Endothelial cell (in vitro differentiated cells): Measurements from ENCODE around the gene SAMM50. TPM values are rescaled to one million over a fixed set of nuclear protein-coding genes. Genes with fewer than 3 reads are reported as not detected.

ENCODE experiments used
- DNase-seq: peaks from one replicate; pipeline ENCODE4 v3.0.0; 2021; ENCODE audit warnings: low spot score
- H3K27ac Mint-ChIP-seq: one replicate; pipeline ENCODE4 v1.8.0; 2021; ENCODE audit warnings: mixed read lengths, inconsistent platforms; ENCODE audit not compliant: unreplicated experiment
- H3K27me3 Mint-ChIP-seq: one replicate; pipeline ENCODE4 v1.8.0; 2021; ENCODE audit warnings: mild to moderate bottlenecking, moderate library complexity, mixed read lengths, inconsistent platforms; ENCODE audit not compliant: unreplicated experiment
- H3K36me3 Mint-ChIP-seq: one replicate; pipeline ENCODE4 v1.8.0; 2021; ENCODE audit warnings: mild to moderate bottlenecking, low read depth, mixed read lengths, inconsistent platforms; ENCODE audit not compliant: unreplicated experiment
- H3K4me1 Mint-ChIP-seq: one replicate; pipeline ENCODE4 v1.8.0; 2021; ENCODE audit warnings: mild to moderate bottlenecking, mixed read lengths, inconsistent platforms; ENCODE audit not compliant: unreplicated experiment
- H3K4me3 Mint-ChIP-seq: one replicate; pipeline ENCODE4 v1.8.0; 2021; ENCODE audit warnings: mild to moderate bottlenecking, mixed read lengths, inconsistent platforms; ENCODE audit not compliant: unreplicated experiment
- H3K9me3 Mint-ChIP-seq: one replicate; pipeline ENCODE4 v1.8.0; 2021; ENCODE audit warnings: mixed read lengths, inconsistent platforms; ENCODE audit not compliant: unreplicated experiment
- CTCF ChIP-seq: fragments of 200-600 bp; sonication (generic); IDR thresholded peaks from one replicate; pipeline ENCODE4 v1.5.0; 2021; ENCODE audit warnings: antibody characterized with exemption; ENCODE audit not compliant: unreplicated experiment
- long read RNA-seq: library from polyadenylated mRNA; unstranded; transcript quantifications from one replicate; pipeline ENCODE4 v2.0.0, GENCODE V29; 2020; ENCODE audit not compliant: unreplicated experiment
- total RNA-seq: library from RNA; stranded (reverse); fragmentation: NEBNext Ultra II Directional; extraction: Animal tissue kit (Norgen Biotek cat#: 25700); gene quantifications from one replicate; pipeline ENCODE4 v1.2.1, GENCODE V29; 2021; ENCODE audit not compliant: unreplicated experiment

SAMM50 gene
- total RNA-seq = 81.6 TPM
- long read RNA-seq, transcript SAMM50-201 (15 exons, 1,717 nt) = major isoform, 178 of 186 reads
- long read RNA-seq, partial matches to known transcripts = 2 of 186 reads
- long read RNA-seq, other reads (novel, unspliced or antisense) = 6 of 186 reads

GRCh38 chr22:43955040-43955882 is at the start of gene SAMM50:
SAMM50 (plus strand) TSS chr22:43955442; CDS start chr22:43955578, 136 bp downstream.
- Mint-ChIP-seq H3K27me3 (peaks cover 12% of the 10 kb centered on the region), H3K4me3 (peak within 1 kb of the TSS; percentile 97), H3K27ac (peak within 1 kb of the TSS; percentile 93), H3K9me3 (no peaks in the 10 kb centered on the region), H3K36me3 (no peaks in the 10 kb centered on the region), H3K4me1 (peaks cover 26% of the 10 kb centered on the region)
- DNase-seq = peak; percentile 89
- TF ChIP-seq CTCF = no peak

GRCh38 chr22:43905681-43906080 is 49.6 kb upstream of the SAMM50 start:
- H3K27me3 Mint-ChIP-seq = peaks cover 9% of the 10 kb centered on the region
- no peak overlapping the region for H3K27ac Mint-ChIP-seq
- TF ChIP-seq CTCF = no peak
- H3K9me3 Mint-ChIP-seq = no peaks in the 10 kb centered on the region
- DNase-seq = no peak
- no peaks in the 10 kb centered on the region for H3K4me1 Mint-ChIP-seq
- no peaks in the 10 kb centered on the region for H3K36me3 Mint-ChIP-seq
- H3K4me3 Mint-ChIP-seq = no peak overlapping the region

GRCh38 chr22:43909708-43910107 is 45.5 kb upstream of the SAMM50 start:
- Mint-ChIP-seq H3K4me3 (no peak overlapping the region), H3K9me3 (no peaks in the 10 kb centered on the region), H3K4me1 (no peaks in the 10 kb centered on the region), H3K27ac (no peak overlapping the region), H3K36me3 (peaks cover 7% of the 10 kb centered on the region), H3K27me3 (peaks cover 10% of the 10 kb centered on the region)
- DNase-seq = no peak
- TF ChIP-seq CTCF = no peak

GRCh38 chr22:43910178-43910695 is 45.0 kb upstream of the SAMM50 start:
- Mint-ChIP-seq H3K36me3 (peaks cover 7% of the 10 kb centered on the region), H3K4me1 (no peaks in the 10 kb centered on the region), H3K27ac (no peak overlapping the region), H3K4me3 (no peak overlapping the region), H3K27me3 (peaks cover 10% of the 10 kb centered on the region), H3K9me3 (no peaks in the 10 kb centered on the region)
- no peak for DNase-seq
- no peak for TF ChIP-seq CTCF

- H3K4me3 Mint-ChIP-seq = peak overlapping the region; percentile 56
- H3K4me1 Mint-ChIP-seq = no peaks in the 10 kb centered on the region
- peaks cover 6% of the 10 kb centered on the region for H3K27me3 Mint-ChIP-seq
- peaks cover 7% of the 10 kb centered on the region for H3K36me3 Mint-ChIP-seq
- no peak for DNase-seq
- no peak for TF ChIP-seq CTCF
- H3K9me3 Mint-ChIP-seq = no peaks in the 10 kb centered on the region
- H3K27ac Mint-ChIP-seq = no peak overlapping the region
These were observed 43.9 kb upstream of the SAMM50 start for GRCh38 chr22:43911351-43911750.
